Placental pericyte (primary cell): ENCODE data around the gene FAM170A. TPM values are rescaled to one million over a fixed set of nuclear protein-coding genes. Genes with fewer than 3 reads are reported as not detected.

Source experiments
- total RNA-seq: library from RNA; depleted of rRNA; stranded (reverse); fragments of >200 nt; gene quantifications from 2 replicates; pipeline ENCODE4 v1.2.3, GENCODE V29; 2012

The FAM170A gene
- not detected in 2 replicates for total RNA-seq

GRCh38 chr5:119629339-119629738 lies at the start of gene FAM170A:
FAM170A (plus strand) TSS chr5:119629558; CDS start chr5:119629769, 211 bp downstream.

Other genes with a start within 250 kb of the FAM170A start
- gene HSD17B4, start 177.1 kb upstream of the FAM170A start, total RNA-seq = 116 and 173 TPM in 2 replicates